Measurements from ENCODE around the gene SYCP1.
A peak's percentile ranks its signal among the peaks of the same experiment; 100 is the strongest.
"Not testable (repeated sequence)": the region's sequence is repeated elsewhere in the genome, so short reads cannot be mapped to it uniquely, and the experiment has no call there.

The SYCP1 gene

GRCh38 chr1:114979278-114979891 lies 124.7 kb downstream of the SYCP1 start:
- peak; percentile 7 to 12 for DNase-seq

GRCh38 chr1:114982251-114982650 lies 127.6 kb downstream of the SYCP1 start:
- no peak for DNase-seq

- DNase-seq, result no peak
These were observed 131.6 kb downstream of the SYCP1 start for GRCh38 chr1:114986286-114986685.

GRCh38 chr1:114988095-114988494 lies 133.4 kb downstream of the SYCP1 start:
- DNase-seq, result no peak

GRCh38 chr1:114997510-114998289 lies 143.0 kb downstream of the SYCP1 start:
- no peak for DNase-seq

GRCh38 chr1:115006191-115006590 lies 151.5 kb downstream of the SYCP1 start:
- DNase-seq, result no peak

GRCh38 chr1:115012006-115012405 lies 157.3 kb downstream of the SYCP1 start:
- DNase-seq, result no peak

GRCh38 chr1:115012434-115012833 lies 157.8 kb downstream of the SYCP1 start:
- DNase-seq, result no peak

GRCh38 chr1:115013792-115014191 lies 159.1 kb downstream of the SYCP1 start:
- no peak for DNase-seq

- not testable (repeated sequence) for DNase-seq
These were observed 164.9 kb downstream of the SYCP1 start for GRCh38 chr1:115019549-115019948.

- no peak for DNase-seq
These were observed 166.5 kb downstream of the SYCP1 start for GRCh38 chr1:115021145-115021544.

GRCh38 chr1:115023593-115023992 lies 168.9 kb downstream of the SYCP1 start:
- no peak for DNase-seq

GRCh38 chr1:115029526-115029925 lies 174.9 kb downstream of the SYCP1 start, which contains the start of gene TSHB:
Gene TSHB (plus strand): TSS chr1:115029826. CDS start chr1:115033363, 3,537 bp downstream.
- no peak for DNase-seq

- DNase-seq, result no peak
These were observed 176.9 kb downstream of the SYCP1 start for GRCh38 chr1:115031595-115031994.

GRCh38 chr1:115035652-115036051 lies 181.0 kb downstream of the SYCP1 start:
- DNase-seq, result no peak

GRCh38 chr1:115036814-115037507 lies 182.3 kb downstream of the SYCP1 start:
- no peak for DNase-seq

- no peak for DNase-seq
These were observed 185.8 kb downstream of the SYCP1 start for GRCh38 chr1:115040501-115040900.

- no peak for DNase-seq
These were observed 187.0 kb downstream of the SYCP1 start for GRCh38 chr1:115041654-115042053.
